ENCODE data around the gene ANKRD13D.

DNA sequence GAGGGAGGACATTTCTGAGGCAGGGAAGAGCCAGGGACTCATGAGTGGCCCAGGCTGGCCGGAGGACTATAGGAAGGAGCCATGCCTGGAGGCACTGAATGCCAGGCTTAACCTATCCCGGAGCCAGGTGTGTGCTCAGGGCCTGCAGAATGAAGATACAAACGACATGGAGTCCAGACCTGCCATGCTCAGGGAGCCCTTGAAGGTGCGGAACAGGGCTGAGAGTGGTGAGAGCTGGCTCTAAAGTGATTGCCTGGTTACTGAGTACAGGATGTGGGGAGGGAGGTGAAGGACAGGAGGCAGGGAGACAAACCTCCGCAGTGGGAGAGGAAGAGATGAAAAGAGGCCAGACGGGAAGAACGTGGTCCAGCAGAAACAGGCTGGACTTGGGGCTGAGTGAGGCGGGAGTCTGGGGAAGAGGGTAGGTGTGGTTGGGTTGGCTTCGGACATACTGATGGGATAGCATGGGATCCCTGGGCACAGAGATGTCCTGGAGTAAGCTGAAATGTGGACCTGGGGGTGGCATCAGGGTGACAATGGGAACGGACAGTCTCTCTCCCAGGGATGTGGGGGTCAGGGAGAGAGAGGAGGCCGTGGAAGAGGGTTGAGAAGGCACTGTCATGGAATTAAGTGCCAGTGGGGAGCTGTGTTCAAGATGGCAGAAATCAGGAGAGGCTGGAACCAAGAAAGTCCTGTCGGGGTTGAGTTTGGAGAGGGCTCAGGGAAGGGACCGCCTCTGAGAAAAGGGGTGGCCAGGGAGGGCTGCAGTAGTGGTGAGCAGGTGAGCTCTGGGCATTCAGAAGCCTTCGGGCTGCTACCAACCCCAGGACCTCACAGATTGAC, 1.5 kb upstream of the ANKRD13D start:
- TF ChIP-seq POLR2A (IDR thresholded peaks at IDR 0.05; ENCODE audit: low read depth, low read length): no peak
- TF ChIP-seq SPI1 (IDR thresholded peaks at IDR 0.05; ENCODE audit: low read depth, low read length): no peak
- TF ChIP-seq POLR2AphosphoS5 (IDR thresholded peaks at IDR 0.05; ENCODE audit: low read depth, low read length): no peak
- no peak for TF ChIP-seq TAF1 (IDR thresholded peaks at IDR 0.05; ENCODE audit: low read depth, low read length)
- no peak for TF ChIP-seq PAX5 (IDR thresholded peaks at IDR 0.05; ENCODE audit: insufficient read depth, low read length, severe bottlenecking)
- TF ChIP-seq POU2F2 (IDR thresholded peaks at IDR 0.05; ENCODE audit: low read depth, low read length): no peak

Measured in GM12891 (cell line).